Erythroblast (primary cell): ENCODE data around the gene DUSP10.

Experiments used
- GATA1 ChIP-seq: IDR thresholded peaks from 2 replicates; pipeline ENCODE4 v1.6.1; 2011; ENCODE audit warnings: low read depth, mild to moderate bottlenecking, control low read depth, low read length, moderate library complexity
- POLR2A ChIP-seq: IDR thresholded peaks from 2 replicates; pipeline ENCODE4 v1.6.1; 2011; ENCODE audit warnings: mild to moderate bottlenecking, low read length

DNA sequence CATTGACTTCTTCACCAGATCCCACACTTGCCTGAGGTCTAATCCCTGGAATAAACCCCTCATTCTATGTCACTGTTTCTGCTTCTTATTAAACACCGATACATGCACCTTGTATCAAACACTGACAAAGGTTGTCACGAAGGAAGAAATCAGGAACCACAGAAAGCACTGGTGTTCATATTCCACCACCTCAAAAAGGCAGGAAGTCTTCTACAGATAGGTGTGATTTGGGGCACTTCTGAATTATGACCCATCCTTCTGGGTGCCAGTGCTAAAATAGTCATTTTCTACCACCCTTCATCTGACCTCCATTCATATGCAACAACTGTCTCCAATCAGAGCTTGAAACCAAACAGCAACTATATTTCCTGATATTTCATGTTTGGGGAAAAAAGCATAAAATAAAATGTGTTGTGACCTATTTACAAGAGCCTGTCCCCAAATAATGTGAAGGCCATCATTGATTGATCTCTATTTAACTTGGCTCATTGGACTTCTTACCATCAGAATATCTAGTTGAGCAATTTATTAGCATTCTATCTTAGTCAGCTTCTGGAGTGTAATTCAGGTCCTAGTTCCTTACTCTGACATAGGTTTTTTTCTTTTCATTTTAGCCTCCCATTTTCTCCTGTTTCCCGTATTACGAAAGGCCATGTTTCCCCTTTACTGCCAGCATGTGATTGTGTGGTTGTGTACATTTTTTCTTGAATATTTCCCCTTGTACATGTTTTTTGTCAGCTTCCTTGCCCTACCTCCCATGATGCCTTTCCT, 43.1 kb downstream of the DUSP10 start:
- TF ChIP-seq POLR2A (no peak), GATA1 (no peak)
